Ishikawa (cell line): ENCODE results near the gene OR5M3.

Experiments used
- CEBPB ChIP-seq: IDR thresholded peaks from 2 replicates; pipeline ENCODE4 v1.6.1; 2012
- CREB1 ChIP-seq: IDR thresholded peaks from 2 replicates; pipeline ENCODE4 v1.6.1; 2012; ENCODE audit warnings: low read depth
- EGR1 ChIP-seq: IDR thresholded peaks from 2 replicates; pipeline ENCODE4 v1.6.1; 2012
- EP300 ChIP-seq: IDR thresholded peaks from 2 replicates; pipeline ENCODE4 v1.6.1; 2012; ENCODE audit warnings: borderline replicate concordance
- FOXM1 ChIP-seq: IDR thresholded peaks from 2 replicates; pipeline ENCODE4 v1.6.1; 2012; ENCODE audit warnings: low read depth, borderline replicate concordance
- MAX ChIP-seq: IDR thresholded peaks from 2 replicates; pipeline ENCODE4 v1.6.1; 2012
- NFIC ChIP-seq: IDR thresholded peaks from 2 replicates; pipeline ENCODE4 v1.6.1; 2012
- RAD21 ChIP-seq: IDR thresholded peaks from 2 replicates; pipeline ENCODE4 v1.6.1; 2012; ENCODE audit warnings: low read depth
- REST ChIP-seq: IDR thresholded peaks from 2 replicates; pipeline ENCODE4 v1.6.1; 2012; ENCODE audit warnings: low read depth, mild to moderate bottlenecking
- TAF1 ChIP-seq: IDR thresholded peaks from 2 replicates; pipeline ENCODE4 v1.6.1; 2012; ENCODE audit warnings: low read depth, mild to moderate bottlenecking
- TCF12 ChIP-seq: IDR thresholded peaks from 2 replicates; pipeline ENCODE4 v1.6.1; 2012; ENCODE audit warnings: low read depth
- TEAD4 ChIP-seq: IDR thresholded peaks from 2 replicates; pipeline ENCODE4 v1.6.1; 2012
- YY1 ChIP-seq: IDR thresholded peaks from 2 replicates; pipeline ENCODE4 v1.6.1; 2012; ENCODE audit warnings: low read depth
- TF ChIP-seq, protein P1 (sequence below): IDR thresholded peaks from 2 replicates; pipeline ENCODE4 v1.6.1; 2012

DNA sequence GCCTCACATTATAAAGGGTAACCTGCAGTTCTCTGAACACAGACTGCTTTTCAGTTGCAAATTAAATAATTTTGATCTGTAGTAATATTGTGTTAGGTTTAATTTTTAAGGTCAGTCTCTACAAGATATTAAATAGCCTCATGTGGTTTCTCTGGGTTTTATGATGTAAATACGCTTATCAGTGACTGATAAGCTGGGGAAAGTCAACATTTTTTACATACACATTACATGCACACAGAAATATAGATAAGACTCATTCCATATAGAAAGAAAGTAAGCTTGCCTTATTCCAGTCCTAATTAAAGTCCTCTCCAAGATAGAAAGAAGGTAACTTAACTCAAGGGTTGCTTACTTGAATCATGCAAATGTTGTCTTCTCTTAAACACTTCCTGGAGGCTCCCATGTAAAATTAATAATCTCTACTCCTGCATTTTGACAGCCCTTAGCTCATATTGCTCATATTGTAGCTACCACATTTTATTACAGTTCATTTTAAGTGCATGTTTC lies 1.6 kb upstream of the OR5M3 start:
- no peak for TF ChIP-seq CREB1
- no peak for TF ChIP-seq REST
- no peak for TF ChIP-seq FOXM1
- no peak for TF ChIP-seq YY1
- TF ChIP-seq TCF12 = no peak
- no peak for TF ChIP-seq EP300
- no peak for TF ChIP-seq NFIC
- TF ChIP-seq CEBPB = no peak
- TF ChIP-seq TAF1 = no peak
- TF ChIP-seq MAX = no peak
- no peak for TF ChIP-seq TEAD4
- TF ChIP-seq RAD21 = no peak
- TF ChIP-seq, protein P1, sequence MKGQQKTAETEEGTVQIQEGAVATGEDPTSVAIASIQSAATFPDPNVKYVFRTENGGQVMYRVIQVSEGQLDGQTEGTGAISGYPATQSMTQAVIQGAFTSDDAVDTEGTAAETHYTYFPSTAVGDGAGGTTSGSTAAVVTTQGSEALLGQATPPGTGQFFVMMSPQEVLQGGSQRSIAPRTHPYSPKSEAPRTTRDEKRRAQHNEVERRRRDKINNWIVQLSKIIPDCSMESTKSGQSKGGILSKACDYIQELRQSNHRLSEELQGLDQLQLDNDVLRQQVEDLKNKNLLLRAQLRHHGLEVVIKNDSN = no peak
- TF ChIP-seq EGR1 = no peak
